Stimulated activated CD8-positive, alpha-beta memory T cell treated with anti-CD3 and anti-CD28 coated beads, Interleukin-12 subunit alpha, Interleukin-12 subunit beta, amount 100 ng/mL, for 24 hours (primary cell): ENCODE results near the gene RELN.

ENCODE experiments used
- DNase-seq: peaks from one replicate; pipeline ENCODE4 v3.0.0-alpha.2; 2020; ENCODE audit errors: extremely low read depth

The RELN gene

GRCh38 chr7:103718482-103719061, 270.9 kb downstream of the RELN start:
- DNase-seq = no peak

GRCh38 chr7:103717574-103717973, 271.9 kb downstream of the RELN start:
- no peak for DNase-seq

GRCh38 chr7:103715376-103716120, 273.9 kb downstream of the RELN start:
- no peak for DNase-seq

GRCh38 chr7:103714376-103714927, 275.0 kb downstream of the RELN start:
- DNase-seq = no peak

- no peak for DNase-seq
These were observed 276.3 kb downstream of the RELN start for GRCh38 chr7:103712991-103713778.

GRCh38 chr7:103711413-103711812, 278.0 kb downstream of the RELN start:
- no peak for DNase-seq

GRCh38 chr7:103710247-103710646, 279.2 kb downstream of the RELN start:
- no peak for DNase-seq

- DNase-seq = no peak
These were observed 282.7 kb downstream of the RELN start for GRCh38 chr7:103706805-103707204.

- DNase-seq = no peak
These were observed 283.9 kb downstream of the RELN start for GRCh38 chr7:103705542-103705941.

- DNase-seq = no peak
These were observed 284.8 kb downstream of the RELN start for GRCh38 chr7:103704701-103705100.

- no peak for DNase-seq
These were observed 286.5 kb downstream of the RELN start for GRCh38 chr7:103702982-103703381.

- no peak for DNase-seq
These were observed 287.0 kb downstream of the RELN start for GRCh38 chr7:103702454-103702853.

- DNase-seq = no peak
These were observed 290.4 kb downstream of the RELN start for GRCh38 chr7:103699032-103699431.

- DNase-seq = no peak
These were observed 291.4 kb downstream of the RELN start for GRCh38 chr7:103698064-103698463.

- no peak for DNase-seq
These were observed 293.9 kb downstream of the RELN start for GRCh38 chr7:103695521-103695920.

GRCh38 chr7:103694304-103694703, 295.2 kb downstream of the RELN start:
- DNase-seq = no peak

- no peak for DNase-seq
These were observed 298.2 kb downstream of the RELN start for GRCh38 chr7:103691291-103691690.

GRCh38 chr7:103690242-103690974, 299.1 kb downstream of the RELN start:
- no peak for DNase-seq

GRCh38 chr7:103689255-103689654, 300.2 kb downstream of the RELN start:
- DNase-seq = no peak

GRCh38 chr7:103687951-103688350, 301.5 kb downstream of the RELN start:
- no peak for DNase-seq

GRCh38 chr7:103687272-103687671, 302.2 kb downstream of the RELN start:
- no peak for DNase-seq

- no peak for DNase-seq
These were observed 302.7 kb downstream of the RELN start for GRCh38 chr7:103686763-103687162.
